GM18870 (cell line): ENCODE measurements around the gene MYCN.

Experiments
- ATAC-seq: cut with Tn5 transposase; IDR thresholded peaks from one replicate; pipeline ENCODE4 v1.9.1; 2021; ENCODE audit warnings: moderate library complexity; ENCODE audit not compliant: unreplicated experiment

The MYCN gene

DNA sequence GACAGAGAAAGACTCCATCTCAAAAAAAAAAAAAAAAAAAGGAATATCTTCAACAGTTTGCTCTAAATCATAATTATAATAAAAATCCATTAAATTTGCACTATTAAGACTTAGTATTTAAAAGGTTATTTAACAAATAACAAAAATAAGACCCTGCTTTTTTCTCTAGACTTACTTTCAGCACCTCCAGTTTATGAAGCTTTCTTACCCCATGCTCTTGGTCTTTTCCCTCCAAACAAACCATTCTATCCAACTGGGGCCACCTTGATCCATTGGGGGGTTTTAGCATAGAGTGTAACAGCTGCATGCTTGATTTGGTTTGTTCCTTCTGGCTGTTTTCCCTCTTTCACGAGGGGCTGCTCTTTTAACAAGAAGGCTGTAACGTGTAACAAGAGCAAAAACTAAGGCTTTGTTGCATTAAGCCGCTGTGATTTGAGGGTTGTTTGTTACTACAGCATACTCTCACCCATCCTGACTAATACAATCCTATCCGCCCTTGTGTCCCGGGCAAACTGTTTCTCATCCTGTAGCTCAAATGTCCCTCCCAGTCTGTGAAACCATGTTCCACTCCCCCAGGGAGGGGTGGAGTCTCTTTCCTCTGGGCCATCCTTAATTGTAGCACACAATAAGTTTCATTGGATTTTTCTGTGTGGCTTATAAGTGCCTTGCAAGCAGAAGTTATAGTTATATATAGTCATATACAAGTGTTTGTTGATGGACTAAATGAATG lies 9.6 kb upstream of the MYCN start:
- ATAC-seq, result no peak

- ATAC-seq, result no peak
Measured at GRCh38 chr2:15931319-15931890, 8.9 kb upstream of the MYCN start.

DNA sequence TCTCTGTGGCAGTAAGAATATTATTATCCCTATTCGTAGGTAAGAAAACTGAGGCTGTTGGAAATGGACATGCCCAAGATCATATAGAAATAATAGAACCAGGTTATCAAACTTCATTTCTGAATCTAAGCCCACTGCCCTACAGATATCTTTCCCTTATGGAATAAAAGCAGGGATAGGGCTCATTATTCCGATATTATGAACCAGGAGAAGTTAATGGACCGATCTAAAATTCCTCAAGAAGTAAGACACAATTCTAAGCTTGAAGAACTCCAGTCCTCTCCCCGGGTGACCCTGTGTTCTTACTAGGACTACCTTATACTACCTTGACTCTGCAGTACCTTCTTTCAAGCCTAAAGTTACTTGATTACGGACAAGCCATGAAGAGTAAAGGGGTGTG lies 8.4 kb upstream of the MYCN start:
- no peak for ATAC-seq

DNA sequence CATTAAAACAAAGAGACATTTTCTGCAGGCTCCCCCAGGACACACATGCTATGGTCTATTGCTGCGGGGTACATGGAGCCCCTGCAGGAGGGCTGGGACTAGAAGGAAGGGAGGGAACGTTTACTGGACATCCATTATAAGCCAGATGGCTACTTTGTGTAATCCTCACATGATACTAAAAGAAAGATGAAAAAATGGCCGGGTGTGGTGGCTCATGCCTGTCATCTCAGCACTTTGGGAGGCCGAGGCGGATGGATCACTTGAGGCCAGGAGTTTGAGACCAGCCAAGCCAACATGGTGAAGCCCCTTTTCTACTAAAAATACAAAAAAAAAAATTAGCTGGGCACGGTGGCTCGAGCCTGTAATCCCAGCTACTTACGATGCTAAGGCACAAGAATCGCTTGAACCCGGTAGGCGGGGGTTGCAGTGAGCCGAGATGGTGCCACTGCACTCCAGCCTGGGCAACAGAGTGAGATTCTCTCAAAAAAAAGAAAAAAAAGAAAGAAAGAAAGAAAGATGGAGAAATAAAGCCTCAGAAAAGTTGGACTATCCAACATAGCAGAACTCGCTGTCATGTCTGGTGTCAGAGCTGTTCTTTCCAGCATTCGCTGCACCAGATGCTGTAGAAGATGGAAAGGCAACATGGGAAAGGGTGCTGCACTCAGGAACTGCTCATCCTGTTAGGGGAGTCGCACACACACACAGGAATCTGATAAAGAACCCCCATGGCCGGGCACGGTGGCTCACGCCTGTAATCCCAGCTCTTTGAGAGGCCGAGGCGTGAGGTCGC lies 7.8 kb upstream of the MYCN start:
- no peak for ATAC-seq

- ATAC-seq, result no peak
Measured at GRCh38 chr2:15933184-15933845, 7.0 kb upstream of the MYCN start.

GRCh38 chr2:15934291-15934945 lies 5.9 kb upstream of the MYCN start:
- ATAC-seq, result no peak

DNA sequence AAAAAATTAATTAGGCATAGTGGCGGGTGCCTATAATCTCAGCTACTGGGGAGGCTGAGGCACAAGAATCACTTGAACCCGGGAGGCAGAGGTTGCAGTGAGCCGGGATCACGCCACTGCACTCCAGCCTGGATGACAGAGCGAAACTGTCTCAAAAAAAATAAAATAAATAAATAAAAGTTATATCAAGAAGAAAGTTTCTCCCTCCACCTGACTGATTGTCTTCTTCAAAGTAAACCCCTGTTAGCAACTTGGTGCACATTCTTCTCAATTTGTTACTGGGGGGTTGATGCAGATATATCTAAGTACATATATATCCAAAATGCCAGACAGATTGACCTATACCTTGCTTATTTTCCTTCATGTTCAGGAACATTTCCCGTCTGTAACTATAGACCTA lies 5.2 kb upstream of the MYCN start:
- no peak for ATAC-seq

DNA sequence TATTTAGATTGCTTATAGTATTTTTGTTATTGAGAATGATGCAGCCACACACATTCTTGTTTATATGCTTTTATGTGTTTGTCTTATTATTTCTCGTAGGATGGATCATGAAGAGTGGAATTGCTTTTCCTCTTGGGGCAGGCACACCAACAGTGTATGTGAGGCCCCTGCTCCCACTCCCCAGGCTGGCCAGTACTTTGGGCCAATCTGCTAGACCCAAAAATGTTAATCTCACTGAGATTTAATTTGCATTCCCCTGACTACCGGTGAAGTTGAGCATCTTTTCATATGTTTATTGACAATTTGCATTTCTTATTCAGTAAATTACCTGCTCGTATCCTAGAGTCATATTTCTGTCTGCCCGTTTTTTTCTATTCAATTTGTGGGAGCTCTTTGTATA lies 4.7 kb upstream of the MYCN start:
- ATAC-seq, result no peak

DNA sequence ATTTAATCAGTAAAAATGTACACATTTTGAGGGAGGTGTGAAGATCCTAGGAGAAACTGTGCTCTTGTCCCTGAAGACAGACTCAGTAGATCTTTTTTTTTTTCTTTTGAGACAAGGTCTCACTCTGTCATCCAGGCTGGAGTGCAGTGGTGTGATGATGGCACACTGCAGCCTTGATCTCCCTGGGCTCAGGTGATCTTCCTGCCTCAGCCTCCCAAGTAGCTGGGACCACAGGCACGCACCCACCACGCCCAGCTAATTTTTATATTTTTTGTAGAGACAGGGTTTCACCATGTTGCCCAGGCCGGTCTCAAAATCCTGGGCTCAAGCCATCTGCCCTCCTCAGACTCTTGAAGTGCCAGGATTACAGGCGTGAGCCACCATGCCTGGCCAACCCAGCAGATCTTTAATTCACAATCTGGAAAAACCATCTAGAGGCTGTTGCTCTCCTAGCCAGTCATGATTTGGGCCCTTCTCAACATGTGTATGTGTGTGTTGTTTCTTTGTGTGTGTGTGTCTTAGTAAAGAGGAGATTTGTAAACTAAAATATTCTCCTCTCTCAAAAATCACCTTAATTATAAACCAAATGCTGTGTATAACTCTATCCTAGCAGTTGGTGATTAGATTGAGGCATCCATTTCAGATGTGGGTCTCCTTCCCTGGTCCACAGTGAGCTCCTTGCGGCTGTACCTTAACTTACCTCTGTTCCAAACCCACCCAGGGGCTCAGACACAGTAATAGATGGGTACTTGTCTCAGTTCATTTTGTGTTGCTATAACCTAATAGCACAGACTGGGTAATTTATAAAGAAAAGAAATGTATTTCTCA lies 3.9 kb upstream of the MYCN start:
- no peak for ATAC-seq

DNA sequence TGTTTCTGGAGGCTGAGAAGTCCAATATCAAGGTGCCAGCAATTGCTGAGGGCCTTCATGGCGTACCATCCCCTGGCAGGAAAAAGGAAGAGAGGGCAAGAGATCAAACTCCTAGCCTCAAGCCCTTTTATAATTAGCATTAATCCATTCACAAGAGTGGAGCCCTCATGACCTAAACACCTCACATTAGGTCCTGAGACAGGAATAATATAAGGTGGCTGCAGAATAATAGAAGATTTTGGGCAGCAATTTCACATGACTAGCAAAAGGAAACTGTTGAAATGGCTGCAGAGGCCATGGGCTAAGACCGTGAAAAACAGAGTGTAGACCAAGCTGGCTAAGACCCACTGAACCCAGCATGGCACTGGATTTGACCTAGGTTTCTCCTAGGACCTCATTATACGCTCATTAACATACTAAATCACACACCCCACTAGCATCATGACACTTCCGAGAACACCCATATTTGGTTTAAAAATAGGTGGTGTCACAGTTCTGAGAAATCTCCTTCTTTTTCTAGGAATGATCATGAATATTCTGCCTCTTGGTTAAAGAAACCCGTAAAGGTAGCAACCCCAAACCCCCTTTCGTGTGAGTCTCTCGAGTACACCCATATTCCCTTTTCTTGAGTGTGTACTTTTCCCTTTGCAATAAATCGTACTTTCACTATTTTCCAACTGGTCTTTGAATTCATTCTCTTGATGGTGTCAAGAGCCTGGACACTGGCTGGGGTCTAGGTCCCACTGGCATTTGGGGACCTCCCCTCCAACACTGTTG lies 3.1 kb upstream of the MYCN start:
- ATAC-seq, result no peak

GRCh38 chr2:15937882-15938802 lies 2.2 kb upstream of the MYCN start:
- ATAC-seq, result no peak

- ATAC-seq, result no peak
Measured at GRCh38 chr2:15938803-15939555, 1.4 kb upstream of the MYCN start.

- ATAC-seq, result no peak
Measured at GRCh38 chr2:15939556-15939853, 845 bp upstream of the MYCN start.

DNA sequence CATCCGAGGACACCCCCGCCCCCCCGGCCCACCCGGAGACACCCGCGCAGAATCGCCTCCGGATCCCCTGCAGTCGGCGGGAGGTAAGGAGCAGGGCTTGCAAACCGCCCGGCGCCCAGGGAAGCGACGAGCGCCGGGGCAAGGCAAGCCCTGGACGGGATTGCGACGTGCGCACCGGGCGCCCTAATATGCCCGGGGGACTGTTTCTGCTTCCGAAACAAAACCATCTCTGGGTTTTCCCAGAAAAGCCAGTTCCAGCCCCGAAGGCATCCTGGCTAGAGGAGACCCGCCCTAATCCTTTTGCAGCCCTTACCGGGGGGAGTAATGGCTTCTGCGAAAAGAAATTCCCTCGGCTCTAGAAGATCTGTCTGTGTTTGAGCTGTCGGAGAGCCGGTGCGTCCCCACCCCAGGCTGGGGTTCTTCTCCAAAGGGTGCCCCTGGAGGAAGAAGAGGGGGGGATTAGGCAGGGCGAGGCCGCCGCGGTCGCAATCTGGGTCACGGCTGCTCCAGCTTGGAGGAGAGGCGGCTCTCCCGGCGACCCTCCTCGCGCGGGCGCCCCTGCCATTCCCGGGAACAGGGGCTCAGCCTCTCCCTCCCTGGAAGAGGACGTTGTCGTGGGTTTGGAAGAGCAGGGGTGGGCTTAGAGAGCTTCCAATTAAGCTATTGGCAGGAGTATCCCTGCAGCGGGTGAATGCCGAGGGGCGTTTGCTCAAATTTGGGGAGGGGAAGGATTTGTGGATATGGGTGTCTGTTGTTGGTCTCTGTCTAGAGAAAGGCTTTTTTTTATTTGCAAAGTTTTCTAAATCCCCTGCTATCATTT lies 521 bp downstream of the MYCN start:
- ATAC-seq, result no peak

DNA sequence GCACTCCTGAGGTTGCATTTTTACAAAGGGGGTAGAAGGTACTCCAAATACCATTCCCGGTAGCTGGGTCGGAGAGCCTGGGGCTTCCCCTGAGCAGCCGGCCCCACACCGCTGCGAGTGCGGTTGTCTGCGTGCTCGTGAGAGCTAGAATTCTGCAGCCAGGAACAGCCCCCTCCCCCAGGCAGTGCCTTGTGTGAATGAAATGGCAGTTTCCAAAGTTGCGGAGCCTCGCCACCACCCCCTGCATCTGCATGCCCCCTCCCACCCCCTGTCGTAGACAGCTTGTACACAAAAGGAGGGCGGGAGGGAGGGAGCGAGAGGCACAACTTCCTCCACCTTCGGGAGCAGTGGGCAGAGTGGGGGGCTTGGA lies 1.1 kb downstream of the MYCN start:
- ATAC-seq, result no peak

GRCh38 chr2:15941871-15942710 lies 1.7 kb downstream of the MYCN start:
- ATAC-seq, result no peak
